ENCODE results near the gene AMY2A.

GRCh38 chr1:103576065-103576464 lies 41.2 kb upstream of the AMY2A start:
- no peak for TF ChIP-seq RAD21 (IDR thresholded peaks at IDR 0.05; ENCODE audit: low read length)
- TF ChIP-seq CTCF (conservative IDR thresholded peaks at IDR 0.05; ENCODE audit: low read depth, low read length): no peak
- TF ChIP-seq BHLHE40 (IDR thresholded peaks at IDR 0.05; ENCODE audit: low read depth, low read length): no peak
- no peak for TF ChIP-seq MAFK (IDR thresholded peaks at IDR 0.05; ENCODE audit: low read depth, low read length)
- no peak for TF ChIP-seq CEBPB (IDR thresholded peaks at IDR 0.05; ENCODE audit: low read depth, low read length)
- TF ChIP-seq MAZ (IDR thresholded peaks at IDR 0.05; ENCODE audit: borderline replicate concordance, low read depth, low read length): no peak
- no peak for TF ChIP-seq POLR2A (IDR thresholded peaks at IDR 0.05; ENCODE audit: low read depth, low read length)
- no peak for TF ChIP-seq USF2 (IDR thresholded peaks at IDR 0.05; ENCODE audit: low read depth, low read length)
- TF ChIP-seq RFX5 (IDR thresholded peaks at IDR 0.05; ENCODE audit: low read depth, low read length): no peak
- TF ChIP-seq, protein P1, sequence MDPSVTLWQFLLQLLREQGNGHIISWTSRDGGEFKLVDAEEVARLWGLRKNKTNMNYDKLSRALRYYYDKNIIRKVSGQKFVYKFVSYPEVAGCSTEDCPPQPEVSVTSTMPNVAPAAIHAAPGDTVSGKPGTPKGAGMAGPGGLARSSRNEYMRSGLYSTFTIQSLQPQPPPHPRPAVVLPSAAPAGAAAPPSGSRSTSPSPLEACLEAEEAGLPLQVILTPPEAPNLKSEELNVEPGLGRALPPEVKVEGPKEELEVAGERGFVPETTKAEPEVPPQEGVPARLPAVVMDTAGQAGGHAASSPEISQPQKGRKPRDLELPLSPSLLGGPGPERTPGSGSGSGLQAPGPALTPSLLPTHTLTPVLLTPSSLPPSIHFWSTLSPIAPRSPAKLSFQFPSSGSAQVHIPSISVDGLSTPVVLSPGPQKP (IDR thresholded peaks at IDR 0.05; ENCODE audit: borderline replicate concordance, low read depth, low read length): no peak
- no peak for TF ChIP-seq RCOR1 (IDR thresholded peaks at IDR 0.05; ENCODE audit: insufficient replicate concordance, low read length)
